ENCODE measurements around the gene HKDC1.

DNA sequence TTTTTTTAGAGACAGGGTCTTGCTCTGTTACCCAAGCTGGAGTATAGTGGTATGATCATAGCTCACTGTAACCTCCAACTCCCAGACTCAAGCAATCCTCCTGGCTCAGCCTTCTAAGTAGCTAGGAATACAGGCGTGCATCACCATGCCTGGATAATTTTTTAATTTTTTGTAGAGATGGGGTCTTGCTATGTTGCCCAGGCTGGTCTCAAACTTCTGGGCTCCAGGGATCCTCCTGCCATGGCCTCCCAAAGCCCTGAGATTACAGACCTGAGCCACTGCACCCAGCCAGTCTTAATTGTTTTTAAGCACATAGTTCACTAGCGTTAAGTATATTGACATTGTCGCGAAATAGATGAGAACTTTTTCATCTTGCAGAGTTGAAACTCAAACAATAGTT, 38.1 kb upstream of the HKDC1 start:
- TF ChIP-seq, protein P1, sequence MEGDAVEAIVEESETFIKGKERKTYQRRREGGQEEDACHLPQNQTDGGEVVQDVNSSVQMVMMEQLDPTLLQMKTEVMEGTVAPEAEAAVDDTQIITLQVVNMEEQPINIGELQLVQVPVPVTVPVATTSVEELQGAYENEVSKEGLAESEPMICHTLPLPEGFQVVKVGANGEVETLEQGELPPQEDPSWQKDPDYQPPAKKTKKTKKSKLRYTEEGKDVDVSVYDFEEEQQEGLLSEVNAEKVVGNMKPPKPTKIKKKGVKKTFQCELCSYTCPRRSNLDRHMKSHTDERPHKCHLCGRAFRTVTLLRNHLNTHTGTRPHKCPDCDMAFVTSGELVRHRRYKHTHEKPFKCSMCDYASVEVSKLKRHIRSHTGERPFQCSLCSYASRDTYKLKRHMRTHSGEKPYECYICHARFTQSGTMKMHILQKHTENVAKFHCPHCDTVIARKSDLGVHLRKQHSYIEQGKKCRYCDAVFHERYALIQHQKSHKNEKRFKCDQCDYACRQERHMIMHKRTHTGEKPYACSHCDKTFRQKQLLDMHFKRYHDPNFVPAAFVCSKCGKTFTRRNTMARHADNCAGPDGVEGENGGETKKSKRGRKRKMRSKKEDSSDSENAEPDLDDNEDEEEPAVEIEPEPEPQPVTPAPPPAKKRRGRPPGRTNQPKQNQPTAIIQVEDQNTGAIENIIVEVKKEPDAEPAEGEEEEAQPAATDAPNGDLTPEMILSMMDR (IDR thresholded peaks at IDR 0.05; ENCODE audit: poor library complexity, severe bottlenecking), result no peak
- TF ChIP-seq POLR2AphosphoS5 (IDR thresholded peaks at IDR 0.05) (no peak), EP300 (conservative IDR thresholded peaks at IDR 0.05; ENCODE audit: poor library complexity, severe bottlenecking) (no peak)
